ENCODE results near the gene KBTBD12. TPM values are rescaled to one million over a fixed set of nuclear protein-coding genes. Genes with fewer than 3 reads are reported as not detected.

The KBTBD12 gene
- polyA plus RNA-seq, 2 donors, result 0.06 to 0.13 TPM

DNA sequence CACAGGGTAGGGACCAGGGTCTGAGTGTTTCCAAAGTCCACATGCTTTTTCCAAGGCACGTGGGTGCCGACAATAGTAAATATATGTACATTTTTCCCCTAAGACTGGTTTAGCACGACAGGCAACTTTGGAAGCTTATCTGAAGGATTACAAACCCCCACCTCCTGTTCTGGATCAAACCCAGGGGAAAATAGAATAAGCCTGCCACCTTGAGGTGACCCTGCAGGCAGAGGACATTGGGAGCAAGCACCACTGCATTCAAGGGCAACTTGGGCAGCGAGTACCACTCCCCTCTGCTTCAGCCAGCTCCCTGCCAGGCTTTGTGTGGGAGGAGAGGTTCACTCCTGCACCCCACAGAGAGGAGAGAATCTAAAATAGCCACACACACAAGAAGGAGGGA, 44.8 kb downstream of the KBTBD12 start:
- Histone ChIP-seq H3K4me3 (ENCODE audit: low read depth in 1 of 2, low read length in 2 of 2) (no peak overlapping the region), H3K4me1 (ENCODE audit: control insufficient read depth in 2 of 2, insufficient read depth in 2 of 2, low read length in 1 of 2) (peaks cover 0 to 11% of the 10 kb centered on the region in 2 donors), H3K36me3 (ENCODE audit: control insufficient read depth in 2 of 2, insufficient read depth in 2 of 2, low read length in 1 of 2) (no peaks in the 10 kb centered on the region), H3K9me3 (ENCODE audit: control insufficient read depth in 2 of 2, insufficient read depth in 1 of 2, low read depth in 1 of 2, low read length in 1 of 2) (no peaks in the 10 kb centered on the region), H3K27ac (ENCODE audit: low read depth in 2 of 2, low read length in 1 of 2) (peak overlapping the region in 1 of 2 donors; percentile 41), H3K27me3 (ENCODE audit: control insufficient read depth in 1 of 2, insufficient read depth in 2 of 2, low read length in 2 of 2) (no peaks in the 10 kb centered on the region)
- 41 to 44% methylated on average over 4 of the region's 4 CpGs for WGBS, 2 donors

DNA sequence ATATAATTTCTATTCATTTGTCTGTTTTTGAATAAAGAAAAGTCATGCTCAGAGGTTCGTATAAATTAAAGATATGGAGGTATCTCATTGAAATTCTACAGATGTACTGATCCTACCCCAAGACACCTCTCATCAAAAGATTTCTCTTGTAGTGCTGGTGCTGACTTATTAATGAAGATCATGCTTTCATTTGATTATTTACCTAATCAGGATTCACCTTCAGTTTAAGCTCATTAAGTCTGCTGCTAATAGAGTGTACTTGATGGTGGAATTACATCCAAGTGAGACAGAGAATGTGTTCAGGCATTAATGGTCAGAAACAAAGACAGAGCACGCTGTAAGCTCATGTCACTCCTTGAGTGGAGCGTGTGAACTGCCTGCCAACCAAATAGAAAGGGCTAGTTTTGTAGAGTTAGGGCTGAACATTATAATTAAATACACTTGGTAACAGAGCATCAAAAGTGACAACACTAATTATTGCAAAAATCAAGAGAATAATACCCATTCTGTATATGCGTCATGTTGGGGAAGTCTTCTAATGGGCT, 45.5 kb downstream of the KBTBD12 start:
- H3K27ac ChIP-seq (ENCODE audit: low read depth in 2 of 2, low read length in 1 of 2), result no peak overlapping the region
- no peaks in the 10 kb centered on the region for H3K9me3 ChIP-seq (ENCODE audit: control insufficient read depth in 2 of 2, insufficient read depth in 1 of 2, low read depth in 1 of 2, low read length in 1 of 2)
- 91 to 95% methylated on average over 4 of the region's 4 CpGs for WGBS, 2 donors
- no peaks in the 10 kb centered on the region for H3K27me3 ChIP-seq (ENCODE audit: control insufficient read depth in 1 of 2, insufficient read depth in 2 of 2, low read length in 2 of 2)
- peaks cover 0 to 11% of the 10 kb centered on the region in 2 donors for H3K4me1 ChIP-seq (ENCODE audit: control insufficient read depth in 2 of 2, insufficient read depth in 2 of 2, low read length in 1 of 2)
- H3K36me3 ChIP-seq (ENCODE audit: control insufficient read depth in 2 of 2, insufficient read depth in 2 of 2, low read length in 1 of 2), result no peaks in the 10 kb centered on the region
- H3K4me3 ChIP-seq (ENCODE audit: low read depth in 1 of 2, low read length in 2 of 2), result no peak overlapping the region

DNA sequence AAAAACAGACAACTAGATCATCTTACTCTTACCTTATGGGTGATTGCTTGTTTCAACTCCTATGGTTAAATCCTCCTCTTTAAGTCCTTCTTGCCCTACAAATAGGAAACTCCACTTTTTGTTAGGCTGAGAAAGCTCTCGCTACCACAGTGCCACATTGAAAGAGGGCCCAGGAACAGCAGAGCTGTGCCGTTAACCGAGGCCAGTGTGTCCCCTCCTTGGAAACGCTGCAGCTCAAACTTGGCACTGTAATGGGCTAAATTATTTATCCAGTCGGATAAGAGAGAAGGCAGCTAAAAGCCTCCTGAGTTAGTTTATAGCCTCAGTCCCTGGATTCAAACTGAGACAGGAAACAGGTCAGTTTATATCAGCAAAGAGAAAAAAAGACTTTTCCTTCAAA, 46.1 kb downstream of the KBTBD12 start:
- WGBS, 2 donors, result 79 to 80% methylated on average over 5 of the region's 5 CpGs
- Histone ChIP-seq H3K4me3 (ENCODE audit: low read depth in 1 of 2, low read length in 2 of 2) (no peak overlapping the region), H3K9me3 (ENCODE audit: control insufficient read depth in 2 of 2, insufficient read depth in 1 of 2, low read depth in 1 of 2, low read length in 1 of 2) (no peaks in the 10 kb centered on the region), H3K36me3 (ENCODE audit: control insufficient read depth in 2 of 2, insufficient read depth in 2 of 2, low read length in 1 of 2) (no peaks in the 10 kb centered on the region), H3K4me1 (ENCODE audit: control insufficient read depth in 2 of 2, insufficient read depth in 2 of 2, low read length in 1 of 2) (peaks cover 0 to 11% of the 10 kb centered on the region in 2 donors), H3K27me3 (ENCODE audit: control insufficient read depth in 1 of 2, insufficient read depth in 2 of 2, low read length in 2 of 2) (no peaks in the 10 kb centered on the region), H3K27ac (ENCODE audit: low read depth in 2 of 2, low read length in 1 of 2) (peak overlapping the region in 1 of 2 donors; percentile 15)

DNA sequence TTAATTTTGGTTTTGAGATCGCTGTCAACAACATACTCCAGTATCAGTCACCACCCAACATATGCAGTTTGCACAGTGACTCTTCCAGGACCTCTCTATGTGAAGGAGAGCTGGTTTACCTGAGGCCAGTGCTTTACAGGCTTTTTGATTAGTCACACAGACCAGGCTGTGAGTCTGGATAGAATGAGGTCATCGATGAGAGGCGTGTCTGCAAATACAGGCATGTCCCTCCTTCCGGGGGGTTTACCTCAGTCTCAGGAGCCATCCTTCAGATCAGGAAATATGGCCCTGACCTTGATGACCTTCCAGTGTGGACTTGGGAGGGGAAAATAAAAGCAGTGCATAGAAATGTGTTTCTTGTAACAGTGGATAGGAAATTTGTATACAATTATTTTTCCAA, 46.9 kb downstream of the KBTBD12 start:
- H3K9me3 ChIP-seq (ENCODE audit: control insufficient read depth in 2 of 2, insufficient read depth in 1 of 2, low read depth in 1 of 2, low read length in 1 of 2), result no peaks in the 10 kb centered on the region
- H3K4me1 ChIP-seq (ENCODE audit: control insufficient read depth in 2 of 2, insufficient read depth in 2 of 2, low read length in 1 of 2), result peaks cover 0 to 11% of the 10 kb centered on the region in 2 donors
- no peaks in the 10 kb centered on the region for H3K27me3 ChIP-seq (ENCODE audit: control insufficient read depth in 1 of 2, insufficient read depth in 2 of 2, low read length in 2 of 2)
- WGBS, 2 donors, result 58 to 59% methylated on average over 4 of the region's 4 CpGs
- no peak overlapping the region for H3K4me3 ChIP-seq (ENCODE audit: low read depth in 1 of 2, low read length in 2 of 2)
- peak overlapping the region; percentile 13 to 32 for H3K27ac ChIP-seq (ENCODE audit: low read depth in 2 of 2, low read length in 1 of 2)
- no peaks in the 10 kb centered on the region for H3K36me3 ChIP-seq (ENCODE audit: control insufficient read depth in 2 of 2, insufficient read depth in 2 of 2, low read length in 1 of 2)

DNA sequence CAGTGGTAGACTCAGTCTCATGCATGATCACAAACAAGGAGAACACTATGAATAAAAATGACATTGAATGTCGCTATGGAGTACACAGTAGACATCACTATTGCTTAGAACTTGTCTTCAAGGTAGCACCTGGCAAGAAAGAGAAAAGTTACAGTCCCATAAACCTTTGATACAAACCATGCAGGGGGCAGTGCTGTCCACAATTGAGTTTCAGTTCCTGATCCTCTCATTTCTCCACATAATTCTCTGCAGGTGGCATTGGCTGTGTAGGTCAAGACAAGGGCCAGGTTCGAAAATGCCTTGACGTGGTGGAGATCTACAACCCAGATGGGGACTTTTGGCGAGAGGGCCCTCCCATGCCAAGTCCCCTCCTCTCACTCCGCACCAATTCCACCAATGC, 47.9 kb downstream of the KBTBD12 start:
- WGBS, 2 donors, result 90 to 93% methylated on average over 5 of the region's 5 CpGs
- H3K27ac ChIP-seq (ENCODE audit: low read depth in 2 of 2, low read length in 1 of 2), result no peak overlapping the region
- H3K27me3 ChIP-seq (ENCODE audit: control insufficient read depth in 1 of 2, insufficient read depth in 2 of 2, low read length in 2 of 2), result no peaks in the 10 kb centered on the region
- no peaks in the 10 kb centered on the region for H3K36me3 ChIP-seq (ENCODE audit: control insufficient read depth in 2 of 2, insufficient read depth in 2 of 2, low read length in 1 of 2)
- no peaks in the 10 kb centered on the region for H3K9me3 ChIP-seq (ENCODE audit: control insufficient read depth in 2 of 2, insufficient read depth in 1 of 2, low read depth in 1 of 2, low read length in 1 of 2)
- no peak overlapping the region for H3K4me3 ChIP-seq (ENCODE audit: low read depth in 1 of 2, low read length in 2 of 2)
- peaks cover 0 to 8% of the 10 kb centered on the region in 2 donors for H3K4me1 ChIP-seq (ENCODE audit: control insufficient read depth in 2 of 2, insufficient read depth in 2 of 2, low read length in 1 of 2)

DNA sequence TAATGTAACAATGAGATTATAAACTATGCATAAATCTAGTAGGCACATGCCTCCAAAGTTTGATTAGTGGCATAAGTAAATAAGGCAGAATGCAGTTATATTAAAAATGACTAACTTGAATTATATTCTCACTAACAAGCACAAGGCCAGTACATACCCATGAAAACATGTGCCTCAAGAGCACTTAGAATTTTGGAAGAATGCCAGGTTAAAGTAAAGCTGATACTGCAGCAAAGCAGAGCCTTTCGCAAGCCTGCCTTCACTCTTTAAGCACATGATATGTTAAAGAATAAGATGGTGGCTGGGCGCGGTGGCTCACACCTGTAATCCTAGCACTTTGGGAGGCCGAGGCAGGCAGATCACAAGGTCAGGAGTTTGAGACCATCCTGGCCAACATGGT, 49.0 kb downstream of the KBTBD12 start:
- no peak overlapping the region for H3K27ac ChIP-seq (ENCODE audit: low read depth in 2 of 2, low read length in 1 of 2)
- H3K36me3 ChIP-seq (ENCODE audit: control insufficient read depth in 2 of 2, insufficient read depth in 2 of 2, low read length in 1 of 2), result no peaks in the 10 kb centered on the region
- 76 to 87% methylated on average over 4 of the region's 4 CpGs for WGBS, 2 donors

DNA sequence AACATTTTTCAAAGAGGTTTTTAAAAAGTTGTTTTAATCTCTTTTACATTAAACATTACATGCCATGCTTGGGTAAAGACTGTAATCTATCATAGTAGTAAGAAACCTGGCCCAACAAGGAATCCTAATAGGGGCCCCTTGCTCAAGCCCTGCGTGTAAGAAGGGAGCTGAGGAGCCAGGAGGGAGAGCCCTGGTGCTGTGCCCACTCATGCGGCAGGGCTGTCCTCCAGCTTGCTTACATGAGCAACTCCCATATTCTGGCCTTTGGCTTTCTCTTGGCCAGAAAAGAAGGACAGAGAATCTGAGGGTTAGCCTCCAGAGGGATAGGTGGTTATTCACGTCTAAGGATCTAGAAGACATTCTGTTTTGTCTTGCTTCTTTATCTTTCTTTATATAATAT, 49.8 kb downstream of the KBTBD12 start:
- Histone ChIP-seq H3K9me3 (ENCODE audit: control insufficient read depth in 2 of 2, insufficient read depth in 1 of 2, low read depth in 1 of 2, low read length in 1 of 2) (no peaks in the 10 kb centered on the region), H3K4me1 (ENCODE audit: control insufficient read depth in 2 of 2, insufficient read depth in 2 of 2, low read length in 1 of 2) (peaks cover 0 to 5% of the 10 kb centered on the region in 2 donors), H3K4me3 (ENCODE audit: low read depth in 1 of 2, low read length in 2 of 2) (no peak overlapping the region), H3K27me3 (ENCODE audit: control insufficient read depth in 1 of 2, insufficient read depth in 2 of 2, low read length in 2 of 2) (no peaks in the 10 kb centered on the region), H3K36me3 (ENCODE audit: control insufficient read depth in 2 of 2, insufficient read depth in 2 of 2, low read length in 1 of 2) (no peaks in the 10 kb centered on the region), H3K27ac (ENCODE audit: low read depth in 2 of 2, low read length in 1 of 2) (peak overlapping the region in 1 of 2 donors; percentile 13)
- WGBS, 2 donors, result 74 to 75% methylated on average over 3 of the region's 3 CpGs

More for the DNA sequence above, 49.0 kb downstream of the KBTBD12 start:
- H3K27me3 ChIP-seq (ENCODE audit: control insufficient read depth in 1 of 2, insufficient read depth in 2 of 2, low read length in 2 of 2), result no peaks in the 10 kb centered on the region
- H3K4me3 ChIP-seq (ENCODE audit: low read depth in 1 of 2, low read length in 2 of 2), result no peak overlapping the region
- peaks cover 0 to 5% of the 10 kb centered on the region in 2 donors for H3K4me1 ChIP-seq (ENCODE audit: control insufficient read depth in 2 of 2, insufficient read depth in 2 of 2, low read length in 1 of 2)
- no peaks in the 10 kb centered on the region for H3K9me3 ChIP-seq (ENCODE audit: control insufficient read depth in 2 of 2, insufficient read depth in 1 of 2, low read depth in 1 of 2, low read length in 1 of 2)

DNA sequence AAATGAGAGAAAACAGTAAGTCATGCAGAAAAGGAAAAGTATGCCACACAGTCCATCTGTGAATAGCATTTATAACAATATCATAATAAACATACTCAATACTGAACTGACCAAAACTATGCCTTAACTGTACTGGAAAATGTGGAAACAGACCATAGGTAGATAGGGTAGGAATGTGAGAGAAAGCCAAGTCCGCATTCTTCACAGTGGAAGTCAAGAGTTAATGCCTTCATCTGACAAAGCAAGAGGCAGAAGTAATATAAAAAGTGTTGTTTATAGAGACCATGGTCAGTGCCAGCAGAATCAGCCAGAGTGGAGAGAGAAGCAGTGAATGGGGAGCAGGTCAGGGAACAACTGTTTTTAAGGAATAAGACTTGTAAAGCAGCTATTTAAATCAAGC, 52.3 kb downstream of the KBTBD12 start:
- Histone ChIP-seq H3K36me3 (ENCODE audit: control insufficient read depth in 2 of 2, insufficient read depth in 2 of 2, low read length in 1 of 2) (no peaks in the 10 kb centered on the region), H3K27me3 (ENCODE audit: control insufficient read depth in 1 of 2, insufficient read depth in 2 of 2, low read length in 2 of 2) (no peaks in the 10 kb centered on the region), H3K27ac (ENCODE audit: low read depth in 2 of 2, low read length in 1 of 2) (no peak overlapping the region), H3K9me3 (ENCODE audit: control insufficient read depth in 2 of 2, insufficient read depth in 1 of 2, low read depth in 1 of 2, low read length in 1 of 2) (no peaks in the 10 kb centered on the region), H3K4me1 (ENCODE audit: control insufficient read depth in 2 of 2, insufficient read depth in 2 of 2, low read length in 1 of 2) (no peaks in the 10 kb centered on the region), H3K4me3 (ENCODE audit: low read depth in 1 of 2, low read length in 2 of 2) (no peak overlapping the region)
- 76 to 79% methylated on average over 1 of the region's 1 CpG for WGBS, 2 donors

DNA sequence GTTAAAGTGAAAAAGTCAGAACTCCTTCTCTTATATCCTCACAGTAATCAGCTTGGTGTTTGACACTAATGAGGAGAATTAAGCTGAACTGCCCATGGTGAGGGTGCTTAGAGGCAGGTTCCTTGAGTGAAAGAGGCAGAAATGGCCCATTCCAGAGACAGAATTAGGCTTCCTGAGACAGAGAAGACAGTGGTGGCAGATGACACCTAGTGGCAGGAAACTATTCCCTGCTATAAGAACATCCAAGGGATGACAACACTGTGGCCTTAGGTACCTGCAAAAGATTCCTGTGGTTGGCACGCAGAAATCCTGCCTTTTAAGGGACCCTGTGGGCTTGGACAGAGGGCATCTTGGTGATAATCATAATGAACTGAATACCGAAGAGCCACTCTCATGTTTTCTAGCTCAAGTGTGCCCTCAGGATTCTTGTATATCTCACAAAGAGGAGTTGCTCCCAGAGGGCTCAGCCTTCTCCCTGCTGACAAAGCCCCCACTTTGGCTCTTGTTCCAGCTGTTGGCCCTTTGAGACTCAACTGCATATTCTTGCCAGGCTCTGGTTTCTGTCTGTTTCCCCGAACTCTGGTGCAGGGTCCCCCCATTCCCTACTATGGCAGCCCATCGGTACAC, 56.0 kb downstream of the KBTBD12 start:
- no peak overlapping the region for H3K27ac ChIP-seq (ENCODE audit: low read depth in 2 of 2, low read length in 1 of 2)
- no peaks in the 10 kb centered on the region for H3K9me3 ChIP-seq (ENCODE audit: control insufficient read depth in 2 of 2, insufficient read depth in 1 of 2, low read depth in 1 of 2, low read length in 1 of 2)
- H3K27me3 ChIP-seq (ENCODE audit: control insufficient read depth in 1 of 2, insufficient read depth in 2 of 2, low read length in 2 of 2), result no peaks in the 10 kb centered on the region
- H3K4me1 ChIP-seq (ENCODE audit: control insufficient read depth in 2 of 2, insufficient read depth in 2 of 2, low read length in 1 of 2), result no peaks in the 10 kb centered on the region
- no peaks in the 10 kb centered on the region for H3K36me3 ChIP-seq (ENCODE audit: control insufficient read depth in 2 of 2, insufficient read depth in 2 of 2, low read length in 1 of 2)
- 59 to 66% methylated on average over 4 of the region's 4 CpGs for WGBS, 2 donors
- no peak overlapping the region for H3K4me3 ChIP-seq (ENCODE audit: low read depth in 1 of 2, low read length in 2 of 2)

DNA sequence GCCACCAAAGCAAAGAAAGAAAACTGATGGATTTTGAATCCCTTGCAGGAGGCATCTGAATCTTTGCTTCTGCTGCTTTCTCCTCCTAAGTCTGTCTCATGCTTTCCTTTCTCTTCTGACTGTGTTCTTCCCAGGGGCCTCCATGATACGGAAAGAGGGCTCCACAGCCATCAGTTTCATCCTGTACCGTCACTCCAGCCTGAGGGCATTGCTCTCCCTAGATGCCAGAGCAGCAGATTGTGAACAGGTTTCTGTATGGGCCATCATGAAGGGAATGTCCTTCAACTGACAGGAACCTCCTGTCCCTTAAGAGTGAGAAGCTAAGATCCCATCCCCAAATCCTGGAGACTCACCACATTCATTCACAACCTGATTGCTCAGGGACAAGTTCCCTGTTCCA, 59.2 kb downstream of the KBTBD12 start:
- Histone ChIP-seq H3K27me3 (ENCODE audit: control insufficient read depth in 1 of 2, insufficient read depth in 2 of 2, low read length in 2 of 2) (no peaks in the 10 kb centered on the region), H3K4me3 (ENCODE audit: low read depth in 1 of 2, low read length in 2 of 2) (no peak overlapping the region), H3K9me3 (ENCODE audit: control insufficient read depth in 2 of 2, insufficient read depth in 1 of 2, low read depth in 1 of 2, low read length in 1 of 2) (no peaks in the 10 kb centered on the region), H3K36me3 (ENCODE audit: control insufficient read depth in 2 of 2, insufficient read depth in 2 of 2, low read length in 1 of 2) (no peaks in the 10 kb centered on the region), H3K4me1 (ENCODE audit: control insufficient read depth in 2 of 2, insufficient read depth in 2 of 2, low read length in 1 of 2) (no peaks in the 10 kb centered on the region), H3K27ac (ENCODE audit: low read depth in 2 of 2, low read length in 1 of 2) (no peak overlapping the region)
- 62 to 72% methylated on average over 2 of the region's 2 CpGs for WGBS, 2 donors

Data from esophagus (tissue), 2 donors.